Heart right ventricle (tissue), 16 donors: ENCODE results near the gene CEBPE. TPM values are rescaled to one million over a fixed set of nuclear protein-coding genes. Genes with fewer than 3 reads are reported as not detected.

ENCODE experiments used
- ATAC-seq, 8 donors: fragments of 200-7000 bp; cut with Tn5 transposase; one replicate each; pipeline ENCODE4 v1.9.1; 2020; ENCODE audit warnings: mild to moderate bottlenecking in 8 of 8, moderate library complexity in 8 of 8, moderate number of reproducible peaks in 1 of 8
- DNase-seq, 2 donors: peaks; one replicate each; pipeline ENCODE4 v3.0.0-alpha.2; 2020
- H3K27ac ChIP-seq, 10 donors: fragments of 200-600 bp; sonication (generic) in 2 of 10; one replicate each; pipeline versions ENCODE4 v1.5.0 to v1.8.0; 2020 to 2022; ENCODE audit warnings: mild to moderate bottlenecking in 3 of 10
- H3K27me3 ChIP-seq, 7 donors: fragments of 200-600 bp; one replicate each; pipeline ENCODE4 v1.8.0; 2021 to 2022; ENCODE audit warnings: mild to moderate bottlenecking in 2 of 7
- H3K36me3 ChIP-seq, 9 donors: fragments of 200-600 bp; sonication (generic) in 1 of 9; one replicate each; pipeline versions ENCODE4 v1.5.0 to v1.8.0; 2020 to 2022; ENCODE audit warnings: mild to moderate bottlenecking in 2 of 9
- H3K4me1 ChIP-seq, 9 donors: fragments of 200-600 bp; sonication (generic) in 1 of 9; one replicate each; pipeline versions ENCODE4 v1.5.0 to v1.8.0; 2020 to 2022; ENCODE audit warnings: mild to moderate bottlenecking in 4 of 9
- H3K4me3 ChIP-seq, 10 donors: fragments of 200-600 bp; sonication (generic) in 2 of 10; one replicate each; pipeline versions ENCODE4 v1.5.0 to v1.8.0; 2020 to 2022; ENCODE audit warnings: mild to moderate bottlenecking in 7 of 10, moderate library complexity in 2 of 10
- H3K9me3 ChIP-seq, 11 donors: fragments of 200-600 bp in 10 of 11; sonication (generic) in 2 of 11; one replicate each; pipeline versions ENCODE4 v1.5.0 to v1.8.0; 2013 to 2022; ENCODE audit warnings: mild to moderate bottlenecking in 2 of 11, control low read depth in 1 of 11, moderate library complexity in 1 of 11
- CTCF ChIP-seq, 9 donors: fragments of 200-600 bp; sonication (generic) in 2 of 9; IDR thresholded peaks; one replicate each; pipeline versions ENCODE4 v1.5.0 to v1.8.0; 2021 to 2022; ENCODE audit warnings: antibody characterized with exemption in 9 of 9, mild to moderate bottlenecking in 5 of 9, moderate library complexity in 1 of 9
- WGBS, 2 donors: extraction: QIAGEN DNeasy Blood & Tissue Kit; methylation state at CpG; one replicate each; pipeline ENCODE4 v1.1.7; 2013; ENCODE audit warnings: inconsistent platforms in 1 of 2; 5-methylcytosine and 5-hydroxymethylcytosine counted together
- intact Hi-C, 10 donors: fragments of 100-400 bp; cut with DNase I; formaldehyde crosslinking; loops; one replicate each; pipeline versions ENCODE4 v1.11.1 to v1.14.2; 2022
- polyA plus RNA-seq, 2 donors: library from polyadenylated mRNA; stranded (reverse); fragments of 200-250 nt; gene quantifications; one replicate each; pipeline ENCODE4 v1.2.3, GENCODE V29; 2013
- total RNA-seq, 10 donors: library from RNA; stranded (reverse); fragmentation: NEBNext Ultra II Directional in 3 of 10; extraction: Animal tissue kit (Norgen Biotek cat#: 25700) in 3 of 10; gene quantifications; one replicate each; pipeline versions ENCODE4 v1.2.1 to v1.2.4, GENCODE V29; 2021 to 2023
- donor health status: Arrhythmogenic right ventricular cardiomyopathy.
- donor health status: ischemic (EF 13 %, LVEDD 7.1; RV severe dilation, severe dysfunction).
- donor health status: healthy with polysubstance abuse.
- donor health status: DM: no; HTN: yes; CAD: no.
- donor health status: DM: no; HTN: no; CAD: no.
- donor health status: ischemic (EF 25% LVEDD 6.9; RV normal size, moderate dysfunction).
- donor health status: ischemic (EF 25% LVEDD 5.7; RV mildly dilated, moderate dysfunction).
- donor health status: healthy.
- donor health status: DM: yes; HTN: yes; CAD: no.
- donor health status: Ischemic cardiomyopathy.
- donor health status: ischemic (EF 35%, LVEDD 5.7; RV mildly dilated, moderate dysfunction).
- donor health status: nonischemic (EF 11% LVEDD 7.7; RV severe dilation, severe dysfunction).
- donor health status: DM: yes; HTN: yes; CAD: no.
- donor health status: PGD.
- donor health status: ischemic (EF 29% LVEDD 5.4; RV normal size, mild dysfunction).
- donor health status: nonischemic (EF 23%, LVEDD 6.1; RV moderate dilation, normal function).

CEBPE gene
- total and polyA plus RNA-seq, 12 donors: 0.07 to 0.53 TPM; not detected in 10

DNA sequence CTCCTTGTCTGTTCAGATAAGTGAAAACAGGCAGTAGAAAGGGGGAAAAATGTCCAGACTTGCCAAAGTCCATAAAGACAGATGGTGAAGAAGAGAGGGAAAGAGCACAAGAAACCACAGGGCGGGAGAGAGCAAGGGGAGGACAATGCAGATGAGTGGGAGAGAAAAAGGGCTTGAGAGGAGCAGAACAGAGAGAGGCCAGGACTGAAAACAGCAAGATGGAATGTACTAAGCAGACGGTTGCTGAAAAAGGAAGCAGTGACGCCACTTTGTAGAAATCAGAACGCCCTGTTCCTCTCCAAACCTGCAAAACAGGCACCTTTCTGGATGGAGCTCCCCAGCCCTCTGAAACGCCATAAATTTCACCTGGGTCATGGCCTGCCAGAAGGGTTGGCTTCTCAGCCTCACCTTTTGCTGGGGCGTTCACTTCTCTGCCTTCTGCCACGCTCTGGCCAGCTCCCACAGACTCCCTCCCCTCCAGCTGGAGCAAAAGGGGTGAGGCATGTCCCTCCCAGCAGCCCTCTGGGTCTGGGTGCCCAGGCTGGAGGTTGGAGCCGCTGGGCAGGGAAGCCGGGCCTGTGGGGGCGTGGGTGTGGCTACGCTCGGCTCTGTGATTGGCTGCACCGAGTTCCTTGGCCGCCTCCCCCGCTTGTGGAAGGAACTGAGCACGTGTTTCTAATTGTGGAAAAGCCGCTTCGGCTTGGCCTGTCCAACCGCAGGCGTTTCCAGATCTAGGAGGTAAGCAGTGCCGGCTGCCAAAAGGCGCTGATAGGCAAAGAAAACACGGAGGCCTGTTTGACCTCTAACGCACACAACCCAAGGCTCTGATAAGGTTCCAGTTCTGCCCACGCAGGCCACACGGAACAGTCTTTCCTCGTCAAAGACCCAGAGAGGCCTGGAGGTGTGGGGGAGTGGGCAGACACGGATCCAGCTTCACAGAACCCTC is 35.1 kb upstream of the CEBPE start:
- no peak for TF ChIP-seq CTCF (IDR thresholded peaks at IDR 0.05)
- Histone ChIP-seq H3K9me3 (no peaks in the 10 kb centered on the region), H3K36me3 (no peaks in the 10 kb centered on the region), H3K4me3 (peak overlapping the region in 9 of 10 donors; percentile 6 to 46 (median 32)), H3K27ac (peak overlapping the region; percentile 80 to 97 (median 90)), H3K4me1 (peaks cover 4 to 41% (median 24%) of the 10 kb centered on the region in 9 donors), H3K27me3 (no peaks in the 10 kb centered on the region)
- WGBS, 2 donors: 11 to 13% methylated on average over 28 of the region's 28 CpGs
- DNase-seq (peak; percentile 90 to 91), ATAC-seq (peak; percentile 88 to 94 (median 92))
- intact Hi-C loops: loop anchor here in 1 of 10 donors (1.0 kb wide), 1 partner anchor 12 kb away; no protein-coding TSS in a partner anchor

GRCh38 chr14:23151342-23151741 is 32.3 kb upstream of the CEBPE start:
- Histone ChIP-seq H3K4me1 (peaks cover 4 to 42% (median 24%) of the 10 kb centered on the region in 9 donors), H3K4me3 (no peak overlapping the region), H3K9me3 (no peaks in the 10 kb centered on the region), H3K27ac (no peak overlapping the region), H3K36me3 (no peaks in the 10 kb centered on the region), H3K27me3 (no peaks in the 10 kb centered on the region)
- ATAC-seq: no peak
- WGBS, 2 donors: 82 to 85% methylated on average over 2 of the region's 2 CpGs
- intact Hi-C loops: no loop called here
- no peak for DNase-seq
- no peak for TF ChIP-seq CTCF (IDR thresholded peaks at IDR 0.05)

DNA sequence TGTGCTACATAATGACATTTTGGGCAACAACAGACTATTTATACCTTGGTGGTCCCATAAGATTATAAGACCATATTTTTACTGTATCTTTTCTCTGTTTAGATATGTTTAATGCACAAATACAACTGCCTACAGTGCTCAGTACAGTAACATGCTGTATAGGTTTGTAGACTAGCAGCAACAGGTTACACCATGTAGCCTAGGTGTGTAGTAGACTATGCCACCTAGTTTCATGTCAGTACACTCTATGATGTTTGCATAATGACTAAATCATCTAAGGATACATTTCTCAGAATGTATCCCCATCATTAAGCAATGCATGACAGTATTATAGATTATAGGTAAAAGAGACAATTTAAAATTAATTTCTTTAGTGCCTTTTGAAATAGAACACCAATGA is 30.7 kb upstream of the CEBPE start:
- H3K27ac ChIP-seq: no peak overlapping the region
- H3K36me3 ChIP-seq: no peaks in the 10 kb centered on the region
- TF ChIP-seq CTCF (IDR thresholded peaks at IDR 0.05): no peak
- DNase-seq (no peak), ATAC-seq (no peak)
- peaks cover 0 to 42% (median 22%) of the 10 kb centered on the region in 9 donors for H3K4me1 ChIP-seq
- intact Hi-C loops: no loop called here
- no peaks in the 10 kb centered on the region for H3K9me3 ChIP-seq
- H3K27me3 ChIP-seq: no peaks in the 10 kb centered on the region
- no peak overlapping the region for H3K4me3 ChIP-seq

DNA sequence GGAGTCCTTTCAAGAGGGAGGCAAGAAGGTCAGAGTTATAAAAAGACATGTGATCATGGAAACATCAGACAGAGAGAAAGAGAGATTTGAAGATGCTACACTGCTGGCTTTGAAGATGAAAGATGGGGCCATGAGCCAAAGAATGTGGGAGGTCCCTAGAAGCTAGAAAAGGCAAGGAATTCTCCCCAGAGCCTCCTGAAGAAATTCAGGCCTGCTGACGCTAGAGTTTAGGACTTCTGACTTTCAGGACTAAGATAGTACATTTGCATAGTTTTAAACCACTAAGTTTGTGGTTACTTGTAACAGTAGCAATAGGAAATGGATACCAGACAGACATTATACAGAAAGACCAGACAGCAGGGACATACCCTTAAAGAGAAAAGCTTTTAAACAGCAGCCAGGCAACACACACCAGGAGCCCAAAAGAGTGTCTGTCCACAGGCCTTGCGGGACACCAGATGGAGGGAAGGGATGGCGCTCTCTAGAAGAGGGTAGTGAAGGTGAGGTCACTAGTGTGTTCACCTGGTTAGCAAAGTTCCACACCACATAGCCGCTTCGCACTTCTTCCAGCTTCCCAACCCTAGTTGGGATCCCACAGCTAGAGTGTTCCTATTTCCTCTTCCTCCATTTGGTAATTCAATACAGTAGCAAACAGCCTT is 29.7 kb upstream of the CEBPE start:
- Histone ChIP-seq H3K27me3 (no peaks in the 10 kb centered on the region), H3K9me3 (no peaks in the 10 kb centered on the region), H3K4me3 (no peak overlapping the region), H3K27ac (no peak overlapping the region), H3K4me1 (peaks cover 0 to 31% (median 13%) of the 10 kb centered on the region in 9 donors), H3K36me3 (no peaks in the 10 kb centered on the region)
- intact Hi-C loops: no loop called here
- no peak for TF ChIP-seq CTCF (IDR thresholded peaks at IDR 0.05)
- ATAC-seq (no peak), DNase-seq (no peak)
- WGBS, 2 donors: 91 to 92% methylated on average over 5 of the region's 5 CpGs
